Panc1 (cell line): Measurements from ENCODE around the gene DSCAM. TPM values are rescaled to one million over a fixed set of nuclear protein-coding genes. Genes with fewer than 3 reads are reported as not detected.

Source experiments
- ATAC-seq: fragments of 200-7000 bp; cut with Tn5 transposase; 2 replicates; pipeline ENCODE4 v1.9.1; 2020; ENCODE audit warnings: mild to moderate bottlenecking, moderate library complexity
- BruUV-seq: library from RNA; stranded (reverse); fragments of 400-500 nt; replicated peaks from 2 replicates; lab custom pipeline; 2021; lab: Mats Ljungman, UMichigan
- CTCF ChIA-PET: fragments of 300-600 bp; sonication (Branson Sonifier 250); formaldehyde crosslinking; loops from one replicate; lab custom pipeline; 2022; ENCODE audit warnings: antibody characterized with exemption; lab: Charles Lee
- POLR2A ChIA-PET: fragments of 300-600 bp; sonication (Branson Sonifier 250); formaldehyde crosslinking; loops from one replicate; lab custom pipeline; 2022; ENCODE audit warnings: antibody characterized with exemption; lab: Charles Lee
- DNase-seq: peaks from one replicate; pipeline ENCODE4 v3.0.0-alpha.2; 2010; ENCODE audit warnings: low read depth, low spot score
- H3K27ac ChIP-seq: 2 replicates; pipeline ENCODE4 v1.5.1; 2011; ENCODE audit warnings: mild to moderate bottlenecking, low read length, inconsistent platforms
- H3K27me3 ChIP-seq: fragments of 200-500 bp; sonication (Bioruptor generic); 2 replicates; pipeline ENCODE4 v1.6.0; 2014; ENCODE audit warnings: low read length, inconsistent platforms; ENCODE audit not compliant: control insufficient read depth, insufficient read depth
- H3K36me3 ChIP-seq: fragments of 200-500 bp; sonication (Bioruptor generic); 2 replicates; pipeline ENCODE4 v1.5.1; 2014; ENCODE audit warnings: inconsistent platforms, mild to moderate bottlenecking, low read length, moderate library complexity; ENCODE audit not compliant: control insufficient read depth, insufficient read depth
- H3K4me1 ChIP-seq: 2 replicates; pipeline ENCODE4 v1.5.1; 2011; ENCODE audit warnings: inconsistent platforms, mild to moderate bottlenecking, low read length, moderate library complexity; ENCODE audit not compliant: control insufficient read depth, insufficient read depth
- H3K4me3 ChIP-seq, 2 experiments: 2 replicates each; pipeline ENCODE4 v1.5.1; 2011 to 2012; ENCODE audit warnings: low read depth in 2 of 2, low read length in 2 of 2, mild to moderate bottlenecking in 2 of 2, inconsistent platforms in 1 of 2, moderate library complexity in 1 of 2
- H3K9me3 ChIP-seq: fragments of 200-500 bp; sonication (Bioruptor generic); 2 replicates; pipeline ENCODE4 v1.5.1; 2014; ENCODE audit warnings: low read depth, mild to moderate bottlenecking, inconsistent platforms, low read length, moderate library complexity; ENCODE audit not compliant: control insufficient read depth, insufficient read depth
- CTCF ChIP-seq: fragments of 450-650 bp; IDR thresholded peaks from 2 replicates; pipeline ENCODE4 v1.5.1; 2017; ENCODE audit warnings: mild to moderate bottlenecking
- POLR2AphosphoS5 ChIP-seq: IDR thresholded peaks from 2 replicates; pipeline ENCODE4 v1.6.1; 2012; ENCODE audit warnings: mild to moderate bottlenecking, low read depth, low read length, moderate library complexity
- REST ChIP-seq, 2 experiments: IDR thresholded peaks; 2 replicates each; pipeline ENCODE4 v1.6.1; 2011 to 2012; ENCODE audit warnings: low read depth in 2 of 2, control low read depth in 1 of 2, low read length in 1 of 2, mild to moderate bottlenecking in 1 of 2, moderate library complexity in 1 of 2; ENCODE audit not compliant: insufficient read depth in 1 of 2
- SIN3A ChIP-seq: IDR thresholded peaks from 2 replicates; pipeline ENCODE4 v1.6.1; 2012; ENCODE audit warnings: low read depth, mild to moderate bottlenecking, low read length, moderate library complexity, borderline replicate concordance; ENCODE audit not compliant: insufficient read depth
- TCF7L2 ChIP-seq: IDR thresholded peaks from 2 replicates; pipeline ENCODE4 v1.6.1; 2011; ENCODE audit warnings: mild to moderate bottlenecking, low read depth, low read length, inconsistent platforms
- in situ Hi-C: cut with HindIII; loops from 2 replicates; pipeline ENCODE4 v1.10.0; 2016; ENCODE audit warnings: low sequenced_read_pairs, low pct_unique_long_range_greater_than_20kb
- intact Hi-C: fragments of 100-400 bp; cut with micrococcal nuclease; formaldehyde crosslinking; loops from one replicate; pipeline ENCODE4 v1.10.0; 2022; ENCODE audit not compliant: unreplicated experiment
- total RNA-seq: library from RNA; stranded (reverse); gene quantifications from one replicate; pipeline ENCODE4 v1.2.1, GENCODE V29; 2021; ENCODE audit not compliant: unreplicated experiment

Gene DSCAM
- total RNA-seq, 1 experiment from 2014 or later = not detected

- CTCF ChIA-PET = interaction anchor here (0.7 kb wide), 1 partner anchor 23 kb away, joined by 3 read pairs; no protein-coding TSS in a partner anchor
- intact Hi-C loops = no loop called here
- H3K9me3 ChIP-seq = no peaks in the 10 kb centered on the region
- ATAC-seq (no peak), DNase-seq (no peak)
- in situ Hi-C loops = no loop called here
- no peak overlapping the region for H3K4me3 ChIP-seq
- POLR2A ChIA-PET = no interaction called here
- TF ChIP-seq TCF7L2 (no peak), REST (IDR thresholded peaks at IDR 0.05; ENCODE audit: insufficient read depth in 1 of 2, low read depth in 2 of 2, low read length in 1 of 2) (no peak), CTCF (no peak), POLR2AphosphoS5 (no peak), SIN3A (no peak)
- no peak overlapping the region for H3K27ac ChIP-seq
- no TSS peak for BruUV-seq
- no peaks in the 10 kb centered on the region for H3K4me1 ChIP-seq
- H3K27me3 ChIP-seq = no peaks in the 10 kb centered on the region
- H3K36me3 ChIP-seq = no peaks in the 10 kb centered on the region
These were observed 356.6 kb downstream of the DSCAM start for GRCh38 chr21:40490408-40490807.

GRCh38 chr21:40489001-40489400, 358.0 kb downstream of the DSCAM start:
- Histone ChIP-seq H3K4me1 (no peaks in the 10 kb centered on the region), H3K36me3 (no peaks in the 10 kb centered on the region), H3K9me3 (no peaks in the 10 kb centered on the region), H3K27ac (no peak overlapping the region), H3K4me3 (no peak overlapping the region), H3K27me3 (no peaks in the 10 kb centered on the region)
- no TSS peak for BruUV-seq
- ATAC-seq (no peak), DNase-seq (no peak)
- ChIA-PET CTCF (no interaction called here), POLR2A (no interaction called here)
- intact Hi-C loops = no loop called here
- in situ Hi-C loops = no loop called here
- TF ChIP-seq SIN3A (no peak), POLR2AphosphoS5 (no peak), REST (IDR thresholded peaks at IDR 0.05; ENCODE audit: insufficient read depth in 1 of 2, low read depth in 2 of 2, low read length in 1 of 2) (no peak), TCF7L2 (no peak), CTCF (no peak)
